Kidney epithelial cell (primary cell): ENCODE results near the gene CHMP1B. TPM values are rescaled to one million over a fixed set of nuclear protein-coding genes. Genes with fewer than 3 reads are reported as not detected.
"Not testable (repeated sequence)": the region's sequence is repeated elsewhere in the genome, so short reads cannot be mapped to it uniquely, and the experiment has no call there.

Experiments used
- DNase-seq: peaks from one replicate; pipeline ENCODE4 v3.0.0-alpha.2; 2010; ENCODE audit warnings: low read depth
- H3K27me3 ChIP-seq: 2 replicates; pipeline ENCODE4 v1.6.0; 2011; ENCODE audit warnings: low read length; ENCODE audit not compliant: control insufficient read depth, insufficient read depth
- H3K36me3 ChIP-seq: 2 replicates; pipeline ENCODE4 v1.5.1; 2011; ENCODE audit warnings: low read length; ENCODE audit not compliant: control insufficient read depth, insufficient read depth
- H3K4me3 ChIP-seq: 2 replicates; pipeline ENCODE4 v1.5.1; 2011; ENCODE audit warnings: low read depth, mild to moderate bottlenecking, control low read depth, low read length
- CTCF ChIP-seq: IDR thresholded peaks from 2 replicates; pipeline ENCODE4 v1.5.1; 2011; ENCODE audit warnings: mild to moderate bottlenecking, moderate library complexity, low read length, control low read depth, inconsistent platforms; ENCODE audit not compliant: insufficient read depth, poor library complexity, severe bottlenecking
- total RNA-seq: library from RNA; depleted of rRNA; stranded (reverse); fragments of >200 nt; gene quantifications from 2 replicates; pipeline ENCODE4 v1.2.3, GENCODE V29; 2015

CHMP1B gene
- total RNA-seq, 1 donor from 2014 or later, result 95.4 TPM

- no peaks in the 10 kb centered on the region for H3K27me3 ChIP-seq
- H3K4me3 ChIP-seq, result no peak overlapping the region
- no peak for DNase-seq
- no peak for TF ChIP-seq CTCF
- no peaks in the 10 kb centered on the region for H3K36me3 ChIP-seq
Measured at GRCh38 chr18:11888726-11889125, 37.5 kb downstream of the CHMP1B start.

GRCh38 chr18:11889284-11889683, 38.1 kb downstream of the CHMP1B start:
- no peak for TF ChIP-seq CTCF

GRCh38 chr18:11891737-11892136, 40.5 kb downstream of the CHMP1B start:
- no peak for DNase-seq
- Histone ChIP-seq H3K4me3 (no peak overlapping the region), H3K27me3 (no peaks in the 10 kb centered on the region), H3K36me3 (no peaks in the 10 kb centered on the region)
- TF ChIP-seq CTCF, result no peak

More at GRCh38 chr18:11889284-11889683, 38.1 kb downstream of the CHMP1B start:
- Histone ChIP-seq H3K4me3 (no peak overlapping the region), H3K27me3 (no peaks in the 10 kb centered on the region), H3K36me3 (no peaks in the 10 kb centered on the region)
- DNase-seq, result no peak

- not testable (repeated sequence) for H3K27me3 ChIP-seq, H3K4me3 ChIP-seq, DNase-seq, H3K36me3 ChIP-seq
Measured at GRCh38 chr18:11892438-11892837, 41.2 kb downstream of the CHMP1B start.

- no peaks in the 10 kb centered on the region for H3K36me3 ChIP-seq
- no peak for TF ChIP-seq CTCF
- DNase-seq, result no peak
- H3K27me3 ChIP-seq, result no peaks in the 10 kb centered on the region
- no peak overlapping the region for H3K4me3 ChIP-seq
Measured at GRCh38 chr18:11897781-11898180, 46.6 kb downstream of the CHMP1B start.

- Histone ChIP-seq H3K27me3 (no peaks in the 10 kb centered on the region), H3K36me3 (no peaks in the 10 kb centered on the region), H3K4me3 (no peak overlapping the region)
- TF ChIP-seq CTCF, result no peak
- no peak for DNase-seq
Measured at GRCh38 chr18:11899063-11899462, 47.9 kb downstream of the CHMP1B start.
